Adipocyte (in vitro differentiated cells): Measurements from ENCODE around the gene TMEM114.

Source experiments
- DNase-seq: peaks from one replicate; pipeline ENCODE4 v3.0.0-alpha.2; 2015; ENCODE audit warnings: low read depth
- H3K27me3 ChIP-seq: replicated peaks from 2 replicates; pipeline ENCODE4 v1.7.0; 2013; ENCODE audit warnings: mild to moderate bottlenecking, low read length, moderate library complexity; ENCODE audit not compliant: control insufficient read depth, insufficient read depth
- H3K36me3 ChIP-seq: 2 replicates; pipeline ENCODE4 v1.7.0; 2013; ENCODE audit warnings: low read length, mild to moderate bottlenecking, moderate library complexity; ENCODE audit not compliant: control insufficient read depth, insufficient read depth, severe bottlenecking
- H3K4me1 ChIP-seq: 2 replicates; pipeline ENCODE4 v1.7.0; 2013; ENCODE audit warnings: mild to moderate bottlenecking, low read length, moderate library complexity; ENCODE audit not compliant: control insufficient read depth, insufficient read depth
- H3K4me3 ChIP-seq: 2 replicates; pipeline ENCODE4 v1.7.0; 2013; ENCODE audit warnings: mild to moderate bottlenecking, low read length, moderate library complexity
- H3K9ac ChIP-seq: 2 replicates; pipeline ENCODE4 v1.7.0; 2013; ENCODE audit warnings: mild to moderate bottlenecking, low read length, moderate library complexity
- H3K9me3 ChIP-seq: 2 replicates; pipeline ENCODE4 v1.7.0; 2013; ENCODE audit warnings: mild to moderate bottlenecking, low read length, moderate library complexity; ENCODE audit not compliant: control insufficient read depth

Gene TMEM114

GRCh38 chr16:8607214-8607613 is 16.9 kb upstream of the TMEM114 start:
- Histone ChIP-seq H3K9ac (no peak overlapping the region), H3K27me3 (peaks cover 17% of the 10 kb centered on the region), H3K9me3 (no peaks in the 10 kb centered on the region), H3K36me3 (no peaks in the 10 kb centered on the region), H3K4me3 (no peak overlapping the region), H3K4me1 (no peaks in the 10 kb centered on the region)
- no peak for DNase-seq

- Histone ChIP-seq H3K36me3 (no peaks in the 10 kb centered on the region), H3K9me3 (peaks cover 8% of the 10 kb centered on the region), H3K4me1 (no peaks in the 10 kb centered on the region), H3K4me3 (no peak overlapping the region), H3K27me3 (peaks cover 33% of the 10 kb centered on the region), H3K9ac (no peak overlapping the region)
- DNase-seq, result no peak
Observed at GRCh38 chr16:8605554-8605953, 15.2 kb upstream of the TMEM114 start.

- H3K9ac ChIP-seq, result no peak overlapping the region
- peaks cover 29% of the 10 kb centered on the region for H3K27me3 ChIP-seq
Observed at GRCh38 chr16:8600144-8600775, 9.9 kb upstream of the TMEM114 start.

GRCh38 chr16:8596581-8596980 is 6.3 kb upstream of the TMEM114 start:
- Histone ChIP-seq H3K36me3 (no peaks in the 10 kb centered on the region), H3K9ac (no peak overlapping the region), H3K27me3 (peaks cover 35% of the 10 kb centered on the region), H3K9me3 (peaks cover 28% of the 10 kb centered on the region), H3K4me3 (no peak overlapping the region), H3K4me1 (no peaks in the 10 kb centered on the region)
- no peak for DNase-seq

More at GRCh38 chr16:8600144-8600775, 9.9 kb upstream of the TMEM114 start:
- Histone ChIP-seq H3K9me3 (peaks cover 22% of the 10 kb centered on the region), H3K4me1 (no peaks in the 10 kb centered on the region), H3K36me3 (no peaks in the 10 kb centered on the region), H3K4me3 (no peak overlapping the region)
- no peak for DNase-seq

GRCh38 chr16:8595783-8596182 is 5.5 kb upstream of the TMEM114 start:
- Histone ChIP-seq H3K4me1 (no peaks in the 10 kb centered on the region), H3K36me3 (no peaks in the 10 kb centered on the region), H3K9me3 (peaks cover 26% of the 10 kb centered on the region), H3K9ac (no peak overlapping the region), H3K4me3 (no peak overlapping the region), H3K27me3 (peaks cover 31% of the 10 kb centered on the region)
- DNase-seq, result no peak

GRCh38 chr16:8594149-8594666 is 3.9 kb upstream of the TMEM114 start:
- Histone ChIP-seq H3K36me3 (no peaks in the 10 kb centered on the region), H3K9ac (no peak overlapping the region), H3K27me3 (peaks cover 42% of the 10 kb centered on the region), H3K9me3 (peaks cover 26% of the 10 kb centered on the region), H3K4me3 (no peak overlapping the region), H3K4me1 (no peaks in the 10 kb centered on the region)
- no peak for DNase-seq

GRCh38 chr16:8591451-8591850 is 1.1 kb upstream of the TMEM114 start:
- no peak for DNase-seq
- Histone ChIP-seq H3K4me3 (no peak overlapping the region), H3K27me3 (peaks cover 56% of the 10 kb centered on the region), H3K36me3 (no peaks in the 10 kb centered on the region), H3K9ac (no peak overlapping the region), H3K4me1 (no peaks in the 10 kb centered on the region), H3K9me3 (peaks cover 18% of the 10 kb centered on the region)

- DNase-seq, result no peak
- Histone ChIP-seq H3K4me3 (no peak overlapping the region), H3K9me3 (peaks cover 12% of the 10 kb centered on the region), H3K27me3 (peaks cover 56% of the 10 kb centered on the region), H3K9ac (no peak overlapping the region), H3K4me1 (no peaks in the 10 kb centered on the region), H3K36me3 (no peaks in the 10 kb centered on the region)
Observed at GRCh38 chr16:8590811-8591210, 500 bp upstream of the TMEM114 start.

- H3K4me3 ChIP-seq, result no peak overlapping the region
- DNase-seq, result no peak
- peaks cover 53% of the 10 kb centered on the region for H3K27me3 ChIP-seq
- H3K36me3 ChIP-seq, result no peaks in the 10 kb centered on the region
- H3K9me3 ChIP-seq, result peaks cover 12% of the 10 kb centered on the region
- H3K4me1 ChIP-seq, result no peaks in the 10 kb centered on the region
- no peak overlapping the region for H3K9ac ChIP-seq
Observed at GRCh38 chr16:8589057-8589899, 1.0 kb downstream of the TMEM114 start.

- Histone ChIP-seq H3K9me3 (peaks cover 12% of the 10 kb centered on the region), H3K27me3 (peaks cover 53% of the 10 kb centered on the region), H3K4me1 (no peaks in the 10 kb centered on the region), H3K4me3 (no peak overlapping the region), H3K36me3 (no peaks in the 10 kb centered on the region), H3K9ac (no peak overlapping the region)
- DNase-seq, result no peak
Observed at GRCh38 chr16:8588682-8589056, 1.6 kb downstream of the TMEM114 start.

GRCh38 chr16:8587065-8587464 is 3.2 kb downstream of the TMEM114 start:
- Histone ChIP-seq H3K4me1 (no peaks in the 10 kb centered on the region), H3K9ac (no peak overlapping the region), H3K9me3 (peaks cover 3% of the 10 kb centered on the region), H3K27me3 (peaks cover 44% of the 10 kb centered on the region), H3K36me3 (no peaks in the 10 kb centered on the region), H3K4me3 (no peak overlapping the region)
- no peak for DNase-seq
